HK-2 (cell line): ENCODE measurements around the gene AP4S1.
"Not testable (repeated sequence)": the region's sequence is repeated elsewhere in the genome, so short reads cannot be mapped to it uniquely, and the experiment has no call there.

ENCODE experiments used
- DNase-seq: peaks from one replicate; pipeline ENCODE4 v3.0.0-alpha.2; 2018; ENCODE audit not compliant: unreplicated experiment

The AP4S1 gene, protein sequence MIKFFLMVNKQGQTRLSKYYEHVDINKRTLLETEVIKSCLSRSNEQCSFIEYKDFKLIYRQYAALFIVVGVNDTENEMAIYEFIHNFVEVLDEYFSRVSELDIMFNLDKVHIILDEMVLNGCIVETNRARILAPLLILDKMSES

DNA sequence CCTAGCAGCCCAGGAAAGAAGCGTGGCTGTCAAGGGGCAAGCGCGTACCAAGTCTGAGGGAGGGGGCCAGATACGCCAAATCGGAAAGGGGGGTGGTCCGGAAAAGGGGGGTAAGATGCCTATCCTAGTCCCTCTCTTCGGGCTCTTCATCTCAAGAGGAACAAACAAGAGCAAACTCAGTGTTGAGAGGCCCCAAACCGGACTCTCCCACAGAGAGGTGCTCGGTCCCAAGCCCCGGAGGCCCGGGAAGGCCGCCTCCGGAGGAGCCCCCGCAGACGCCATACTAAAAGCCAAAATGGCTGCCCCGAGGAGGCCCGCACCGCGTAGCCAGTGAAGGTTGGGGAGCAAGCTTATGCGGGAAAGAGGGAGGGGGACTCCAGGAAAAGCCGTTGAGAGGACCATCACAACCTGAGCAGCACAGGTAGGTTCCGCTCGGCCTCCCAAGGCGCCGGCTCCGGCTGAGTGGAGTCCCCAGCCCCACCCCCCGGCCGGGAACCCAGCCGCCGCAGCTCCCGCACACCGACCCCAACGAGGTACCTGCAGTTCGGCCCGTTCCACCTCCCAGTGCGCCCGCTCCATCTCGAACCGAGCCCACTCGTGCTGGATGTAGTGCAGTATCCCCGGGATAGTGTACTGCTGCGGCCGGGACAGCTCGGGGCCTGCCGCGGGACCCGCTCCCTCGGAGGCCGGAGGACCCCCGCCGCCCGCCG, at the start of gene AP4S1:
Gene AP4S1, plus strand, starts transcription at position 283 of the 710 bp plus-strand sequence. CDS start 40,548 bp downstream, outside the sequence.
- DNase-seq, result peak; percentile 40

DNA sequence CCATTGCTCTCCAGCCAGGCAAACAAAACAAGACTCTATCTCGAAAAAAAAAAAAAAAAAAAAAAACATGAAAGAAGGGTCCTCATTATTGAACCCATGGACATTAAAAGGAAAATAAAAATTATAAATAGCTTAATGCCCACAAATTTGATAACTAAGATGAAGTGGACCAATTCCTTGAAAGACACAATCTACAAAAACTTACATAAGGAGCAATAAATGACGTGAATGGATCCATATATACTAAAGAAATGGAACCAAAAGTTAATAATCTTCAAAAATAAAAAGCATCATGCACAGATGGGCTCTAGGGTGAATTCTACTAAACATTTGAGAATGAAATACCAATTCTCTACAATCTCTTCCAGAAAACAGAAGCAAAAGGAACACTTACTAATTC, 47.7 kb upstream of the AP4S1 start:
- DNase-seq, result no peak

DNA sequence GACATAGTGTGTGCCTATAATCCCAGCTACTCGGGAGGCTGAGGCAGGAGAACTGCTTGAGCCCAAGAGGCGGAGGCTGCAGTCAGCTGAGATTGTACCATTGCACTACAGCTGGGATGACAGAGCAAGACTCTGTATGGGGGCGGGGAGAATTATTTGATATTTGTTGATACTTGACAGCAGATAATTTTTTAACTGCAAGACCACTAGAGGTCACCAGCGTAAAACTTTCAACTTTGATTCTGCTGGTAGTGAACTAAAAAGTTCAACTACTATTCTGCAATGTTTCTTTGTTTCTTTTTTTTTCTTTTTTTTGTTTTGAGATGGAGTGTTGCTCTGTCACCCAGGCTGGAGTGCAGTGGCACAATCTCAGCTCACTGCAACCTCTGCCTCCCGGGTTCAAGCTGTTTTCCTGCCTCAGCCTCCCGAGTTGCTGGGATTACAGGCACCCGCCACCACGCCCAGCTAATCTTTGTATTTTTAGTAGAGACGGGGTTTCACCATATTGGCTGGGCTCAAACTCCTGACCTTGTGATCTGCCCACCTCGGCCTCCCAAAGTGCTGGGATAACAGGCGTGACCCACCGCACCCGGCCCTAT, 45.2 kb upstream of the AP4S1 start:
- DNase-seq, result peak; percentile 8

DNA sequence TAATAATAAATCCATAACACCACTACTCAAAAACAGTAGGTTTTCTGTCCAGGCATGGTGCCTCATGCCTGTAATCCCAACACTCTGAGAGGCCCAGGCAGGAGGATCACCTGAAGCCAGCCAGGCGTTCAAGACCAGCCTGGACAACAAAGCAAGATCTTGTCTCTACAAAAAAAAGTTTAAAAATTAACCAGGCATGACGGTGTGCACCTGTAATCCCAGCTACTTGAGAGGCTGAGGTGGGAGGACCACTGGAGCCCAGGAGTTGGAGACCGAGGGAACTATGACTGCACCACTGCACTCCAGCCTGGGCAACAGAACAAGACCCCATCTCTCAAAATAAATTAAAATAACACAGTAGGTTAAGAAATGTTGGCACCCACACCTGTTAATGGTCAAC, 44.5 kb upstream of the AP4S1 start:
- DNase-seq, result no peak

GRCh38 chr14:30982533-30982932, 42.9 kb upstream of the AP4S1 start:
- DNase-seq, result no peak

- no peak for DNase-seq
Measured at GRCh38 chr14:30983858-30984257, 41.6 kb upstream of the AP4S1 start.

- DNase-seq, result no peak
Measured at GRCh38 chr14:30985796-30986195, 39.7 kb upstream of the AP4S1 start.

- no peak for DNase-seq
Measured at GRCh38 chr14:30988509-30988908, 36.9 kb upstream of the AP4S1 start.

DNA sequence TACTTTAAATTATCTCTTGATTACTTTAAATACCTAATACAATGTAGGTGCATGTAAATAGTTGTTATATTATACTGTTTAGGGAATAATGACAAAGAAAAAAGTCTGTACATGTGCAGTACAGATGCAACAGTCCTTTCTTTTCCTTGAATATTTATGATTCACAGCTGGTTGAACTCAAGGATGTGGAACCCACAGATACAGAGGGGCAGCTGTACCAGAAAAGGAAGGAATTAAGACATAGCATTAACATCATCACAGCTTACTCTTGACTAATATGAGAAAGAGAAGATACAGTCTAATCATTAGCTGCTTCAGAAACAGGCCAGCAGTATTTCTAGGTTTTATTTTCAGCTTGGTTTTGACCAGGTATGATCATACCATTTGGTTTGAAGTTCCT, 34.7 kb upstream of the AP4S1 start:
- DNase-seq, result no peak

- no peak for DNase-seq
Measured at GRCh38 chr14:30991408-30991807, 34.0 kb upstream of the AP4S1 start.

DNA sequence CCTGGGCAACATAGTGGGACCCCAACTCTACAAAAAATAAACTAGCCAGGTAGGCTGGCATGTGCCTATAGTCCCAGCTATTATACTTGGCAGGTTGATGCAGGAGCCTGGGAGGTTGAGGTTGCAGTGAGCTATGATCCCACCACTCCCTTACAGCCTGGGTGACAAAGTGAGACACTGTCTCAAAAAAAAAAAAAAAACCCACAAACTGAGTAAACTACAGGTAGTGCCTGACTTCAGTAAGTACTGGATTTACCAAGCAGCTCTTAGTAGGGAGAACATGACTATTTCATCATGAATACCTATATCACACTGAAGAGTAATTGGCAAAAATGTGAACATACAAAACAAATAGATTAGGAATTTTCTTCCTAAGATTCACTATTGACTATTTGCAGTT, 32.4 kb upstream of the AP4S1 start:
- DNase-seq, result no peak

DNA sequence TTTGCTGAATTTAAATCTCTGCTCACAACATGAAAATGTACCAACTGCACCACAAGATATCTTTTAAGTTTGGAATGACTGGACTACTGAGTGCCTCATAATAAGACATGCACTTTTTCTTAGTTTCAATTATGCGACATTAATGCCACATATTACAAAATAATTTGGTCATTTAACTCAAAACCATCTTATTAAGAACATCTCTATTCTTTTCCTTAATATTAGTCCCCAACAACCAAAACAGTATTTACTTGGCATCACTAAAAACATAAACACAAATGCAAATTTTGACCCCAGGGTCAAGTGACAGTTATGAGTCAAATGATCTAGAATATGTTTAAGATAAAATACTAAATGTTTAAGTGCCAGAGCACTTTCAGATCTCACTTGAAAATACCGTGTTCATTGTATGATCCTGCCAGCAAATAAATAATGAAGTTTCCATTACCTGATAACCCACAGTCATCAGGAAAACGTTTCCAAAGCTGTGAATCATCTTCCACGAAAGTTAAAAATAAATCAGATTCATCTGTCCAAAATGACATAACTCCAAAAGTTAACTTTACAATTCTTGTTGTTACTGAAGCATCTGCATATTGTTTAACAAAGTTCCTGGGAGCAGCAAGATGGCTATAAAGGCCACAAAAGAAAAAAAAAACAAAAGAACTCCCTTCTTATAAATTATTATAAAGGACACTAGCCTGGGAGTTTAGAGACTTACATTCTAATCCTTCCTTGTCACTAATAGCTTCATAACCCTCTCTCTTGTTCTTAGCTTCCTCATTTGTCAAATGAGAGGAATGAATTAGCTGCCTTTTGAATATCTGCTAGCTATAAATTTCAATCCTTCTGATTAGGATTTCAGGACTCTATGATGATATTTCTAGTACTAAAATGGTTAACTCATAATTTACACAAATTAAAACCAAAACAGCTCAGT, 30.5 kb upstream of the AP4S1 start:
- no peak for DNase-seq

- no peak for DNase-seq
Measured at GRCh38 chr14:30995689-30996088, 29.8 kb upstream of the AP4S1 start.

DNA sequence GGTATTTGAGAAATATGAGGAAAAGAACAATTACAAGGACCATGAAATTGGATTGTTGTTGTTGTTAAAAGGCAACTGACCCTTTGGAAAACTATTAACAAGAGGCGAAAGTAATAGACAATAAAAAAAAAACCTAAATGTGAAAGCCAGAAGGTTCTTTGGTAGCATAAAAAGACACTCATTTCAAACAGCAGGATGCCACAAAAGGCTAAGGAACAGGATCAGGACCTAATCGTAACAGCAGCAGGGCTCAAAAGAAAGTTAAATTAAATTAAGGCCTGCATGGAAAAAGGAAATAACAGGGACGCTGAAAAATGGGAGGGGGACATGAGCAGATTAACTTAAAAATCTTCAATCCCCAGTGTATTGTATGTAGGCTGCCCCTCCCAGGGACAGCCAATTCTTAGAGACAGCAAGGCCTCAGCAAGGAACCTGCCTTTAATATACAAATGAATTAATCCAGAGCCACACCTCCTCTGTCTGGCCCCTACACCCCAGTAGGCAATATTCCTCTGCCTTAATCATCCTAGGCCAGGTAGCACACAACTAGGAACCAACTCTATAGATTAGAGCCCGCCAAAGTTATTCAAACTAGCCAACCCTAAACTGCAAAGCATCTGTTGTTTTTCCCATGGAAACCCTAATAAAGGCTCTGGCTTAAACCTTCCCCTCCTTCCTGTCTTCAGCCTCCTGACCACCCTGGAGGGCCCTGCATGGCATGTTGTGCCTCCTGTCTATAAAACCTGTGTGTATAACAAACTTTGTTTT, 28.4 kb upstream of the AP4S1 start:
- no peak for DNase-seq

GRCh38 chr14:30998100-30998706, 27.2 kb upstream of the AP4S1 start:
- no peak for DNase-seq

- DNase-seq, result no peak
Measured at GRCh38 chr14:30999038-30999773, 26.2 kb upstream of the AP4S1 start.

GRCh38 chr14:31000629-31001338, 24.7 kb upstream of the AP4S1 start:
- no peak for DNase-seq

DNA sequence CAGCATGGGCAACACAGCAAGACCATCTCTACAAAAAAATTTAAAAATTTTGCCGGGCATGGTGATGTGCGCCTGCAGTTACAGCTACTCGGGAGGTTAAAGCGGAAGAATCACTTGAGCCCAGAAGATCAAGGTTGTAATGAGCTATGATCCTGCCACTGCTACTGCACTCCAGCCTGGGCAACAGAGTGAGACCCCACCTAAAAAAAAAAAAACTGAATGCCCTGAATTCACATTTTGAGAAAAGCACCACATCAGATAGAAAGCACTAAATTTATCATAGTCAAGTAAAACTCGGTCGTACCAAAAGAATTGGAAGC, 24.1 kb upstream of the AP4S1 start:
- DNase-seq, result no peak

- no peak for DNase-seq
Measured at GRCh38 chr14:31003284-31003683, 22.2 kb upstream of the AP4S1 start.

DNA sequence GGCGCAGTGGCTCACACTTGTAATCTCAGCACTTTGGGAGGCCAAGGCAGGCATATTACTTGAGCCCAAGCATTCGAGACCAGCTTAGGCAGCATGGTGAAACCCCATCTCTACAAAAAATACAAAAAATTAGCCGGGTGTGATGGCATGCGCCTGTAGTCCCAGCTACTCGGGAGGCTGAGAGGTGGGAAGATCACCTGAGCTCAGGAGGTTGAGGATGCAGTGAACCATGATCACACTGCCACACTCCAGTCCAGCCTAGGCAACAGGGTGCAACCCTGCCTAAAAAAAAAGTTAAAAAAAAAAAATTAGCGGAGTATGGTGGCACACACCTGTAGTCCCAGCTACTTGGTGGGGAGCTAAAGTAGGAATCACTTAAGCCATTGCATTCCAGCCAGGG, 21.4 kb upstream of the AP4S1 start:
- not testable (repeated sequence) for DNase-seq
